Body of pancreas (tissue), 4 donors: Measurements from ENCODE around the gene ARHGEF17.

Source experiments
- CTCF ChIP-seq, 7 experiments: fragments of 450-650 bp in 4 of 7; fragments of 200-600 bp in 3 of 7; sonication (generic) in 3 of 7; IDR thresholded peaks; one replicate each; pipeline ENCODE4 v1.5.1; 2016 to 2019; ENCODE audit warnings: antibody characterized with exemption in 7 of 7
- POLR2A ChIP-seq, 3 donors: fragments of 450-650 bp; IDR thresholded peaks; one replicate each; pipeline ENCODE4 v1.6.1; 2016; ENCODE audit warnings: antibody characterized with exemption in 3 of 3, mild to moderate bottlenecking in 2 of 3

- TF ChIP-seq POLR2A (IDR thresholded peaks at IDR 0.05) (no peak), CTCF (IDR thresholded peaks at IDR 0.05) (no peak)
Measured at GRCh38 chr11:73265278-73265810, 42.7 kb upstream of the ARHGEF17 start.
